HPDE6-E6E7 (cell line): ENCODE data around the gene ATP7A.

Experiments
- DNase-seq: peaks from one replicate; pipeline ENCODE4 v3.0.0; 2011; ENCODE audit warnings: missing footprints; ENCODE audit errors: extremely low spot score

ATP7A gene

DNA sequence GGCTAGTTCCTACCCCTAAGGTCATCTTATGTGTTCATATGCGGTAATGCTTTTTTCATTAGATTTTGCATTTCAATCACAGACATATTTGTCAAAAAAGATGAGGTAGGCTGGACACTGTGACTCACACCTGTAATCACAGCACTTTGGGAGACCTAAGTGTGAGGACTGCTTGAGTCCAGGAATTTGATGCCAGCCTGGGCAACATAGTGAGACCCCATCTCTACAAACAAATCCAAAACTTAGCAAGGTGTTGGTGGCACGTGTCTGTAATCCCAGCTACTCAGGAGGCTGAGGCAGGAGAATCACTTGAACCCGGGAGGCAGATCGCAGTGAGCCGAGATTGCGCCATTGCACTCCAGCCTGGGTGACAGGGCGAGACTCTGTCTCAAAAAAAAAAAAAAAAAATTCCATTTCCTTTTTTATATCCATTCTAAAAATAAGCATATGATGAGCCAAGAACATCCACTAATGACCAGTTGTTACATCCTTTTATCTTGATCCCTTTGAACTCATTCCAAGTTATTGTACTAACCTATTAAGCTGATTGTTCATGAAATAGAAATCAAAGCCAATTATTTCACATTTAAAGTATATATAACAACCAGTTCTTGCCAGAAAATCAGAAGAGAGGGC is 35.5 kb downstream of the ATP7A start:
- DNase-seq, result no peak

- DNase-seq, result no peak
Measured at GRCh38 chrX:77946571-77946970, 36.1 kb downstream of the ATP7A start.

GRCh38 chrX:77949840-77950239 is 39.3 kb downstream of the ATP7A start:
- no peak for DNase-seq

DNA sequence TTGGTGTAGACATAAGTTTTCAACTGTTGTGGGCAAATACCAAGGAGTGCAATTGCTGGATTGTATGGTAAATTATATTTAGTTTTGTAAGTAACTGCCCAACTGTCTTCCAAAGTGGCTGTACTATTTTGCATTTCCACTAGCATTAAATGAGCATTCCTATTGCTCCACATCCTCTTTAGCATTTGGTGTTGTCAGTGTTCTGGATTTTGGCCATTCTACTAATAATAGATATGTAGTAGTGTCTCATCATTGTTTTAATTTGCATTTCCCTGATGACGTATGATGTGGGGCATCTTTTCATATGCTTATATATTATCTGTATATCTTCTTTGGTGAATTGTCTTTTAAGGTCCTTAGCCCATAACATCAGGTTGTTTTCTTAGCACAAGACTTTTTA is 41.7 kb downstream of the ATP7A start:
- no peak for DNase-seq

GRCh38 chrX:77953302-77953701 is 42.8 kb downstream of the ATP7A start:
- DNase-seq, result no peak

- no peak for DNase-seq
Measured at GRCh38 chrX:77953708-77954107, 43.2 kb downstream of the ATP7A start.

GRCh38 chrX:77960567-77960966 is 50.1 kb downstream of the ATP7A start:
- no peak for DNase-seq

DNA sequence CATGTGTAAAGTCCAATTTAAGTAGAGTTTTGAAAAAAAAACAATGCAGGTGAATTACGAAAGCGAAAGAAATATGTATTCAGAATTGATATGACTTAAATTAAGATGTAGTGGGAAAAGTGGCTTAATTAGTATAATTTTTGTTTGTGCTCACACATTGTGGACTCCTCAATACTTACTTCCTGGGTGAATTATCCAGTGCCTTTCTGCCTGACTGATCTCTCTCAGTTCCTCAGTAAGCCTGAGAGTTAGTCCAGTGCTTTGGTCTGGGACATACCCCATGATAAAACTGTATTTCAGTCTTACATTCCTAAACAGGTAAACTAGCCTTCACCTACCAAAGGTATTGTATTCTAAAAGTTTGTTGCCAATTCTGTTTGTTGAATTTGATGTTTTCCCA is 50.6 kb downstream of the ATP7A start:
- DNase-seq, result no peak

DNA sequence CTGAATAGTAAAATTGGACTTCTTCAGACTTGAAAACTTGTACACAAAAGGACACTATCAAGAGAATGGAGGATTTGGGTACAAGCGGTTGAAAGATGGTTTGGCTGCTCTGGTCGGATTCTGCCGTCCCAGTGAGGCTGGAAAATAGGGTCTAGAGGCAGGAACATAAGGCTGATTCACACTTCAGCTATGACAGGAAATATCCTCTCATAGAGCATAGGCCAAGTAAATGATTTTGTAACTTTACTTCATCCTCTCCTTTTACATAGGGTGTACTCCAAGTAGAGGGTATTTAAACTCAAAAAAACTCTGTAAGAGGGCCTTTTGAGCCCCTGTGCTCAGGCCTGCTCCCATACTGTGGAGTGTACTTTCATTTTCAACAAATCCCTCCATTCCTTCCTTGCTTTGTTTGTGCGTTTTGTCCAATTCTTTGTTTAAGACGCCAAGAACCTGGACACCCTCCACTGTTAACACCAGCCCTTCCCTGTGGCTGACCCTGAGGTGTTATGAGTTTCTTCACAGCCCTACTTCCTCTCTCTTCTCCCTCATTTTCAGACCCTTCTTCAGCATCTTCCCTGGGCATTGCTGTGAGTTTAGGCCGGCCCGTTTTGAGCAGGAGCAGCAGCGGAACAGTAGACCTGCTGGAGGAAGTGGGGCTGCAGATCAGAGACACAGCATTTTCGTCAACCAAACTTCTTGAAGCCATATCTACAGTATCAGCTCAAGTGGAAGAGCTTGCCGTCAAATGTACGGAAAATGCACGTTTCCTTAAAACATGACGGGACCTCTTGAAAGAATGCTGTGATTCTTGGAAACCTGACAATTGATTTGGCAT is 51.8 kb downstream of the ATP7A start:
- DNase-seq, result no peak

DNA sequence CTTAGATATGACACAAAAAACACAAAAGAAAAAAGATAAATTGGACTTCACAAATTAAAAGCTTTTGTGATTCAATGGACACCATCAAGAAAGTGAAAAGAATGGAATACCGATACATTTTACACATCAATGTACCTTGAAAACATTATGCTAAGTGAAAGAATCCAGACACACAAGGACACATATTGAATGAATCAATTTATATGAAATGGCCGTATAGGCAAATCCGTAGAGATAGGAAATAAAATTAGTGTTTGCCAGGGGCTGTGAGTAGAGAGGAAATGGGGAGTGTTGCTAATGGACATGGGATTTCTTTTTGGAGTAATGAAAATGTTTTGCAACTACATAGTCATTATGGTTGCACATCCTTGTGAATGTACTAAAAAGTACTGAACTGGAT is 55.9 kb downstream of the ATP7A start:
- no peak for DNase-seq

GRCh38 chrX:77967631-77968030 is 57.1 kb downstream of the ATP7A start:
- no peak for DNase-seq

DNA sequence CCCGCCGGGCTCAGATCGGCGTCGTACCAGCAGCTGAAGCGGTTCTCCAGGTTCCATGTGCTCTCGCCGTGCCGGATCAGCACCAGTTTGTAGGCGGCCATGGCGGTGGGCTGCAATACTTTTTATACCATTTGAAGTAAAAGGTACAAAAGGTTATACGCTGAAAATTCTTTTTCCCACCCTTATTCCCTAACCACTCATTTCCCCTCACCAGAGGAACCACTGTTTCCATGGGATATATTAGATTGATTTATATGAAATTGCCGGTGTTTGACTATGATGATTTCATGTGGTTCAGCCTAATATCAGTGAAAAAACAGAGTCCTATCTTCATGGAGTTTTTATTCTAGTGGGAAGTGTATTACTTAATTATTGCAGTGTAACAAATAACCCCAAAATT is 59.0 kb downstream of the ATP7A start, which contains the start of gene PGAM4:
PGAM4 (minus strand) TSS at position 101 of the 400 bp plus-strand sequence; CDS start at position 101, 0 bp downstream.
- DNase-seq, result no peak

GRCh38 chrX:77975755-77976154 is 65.3 kb downstream of the ATP7A start:
- DNase-seq, result no peak

- no peak for DNase-seq
Measured at GRCh38 chrX:77977095-77977494, 66.6 kb downstream of the ATP7A start.

DNA sequence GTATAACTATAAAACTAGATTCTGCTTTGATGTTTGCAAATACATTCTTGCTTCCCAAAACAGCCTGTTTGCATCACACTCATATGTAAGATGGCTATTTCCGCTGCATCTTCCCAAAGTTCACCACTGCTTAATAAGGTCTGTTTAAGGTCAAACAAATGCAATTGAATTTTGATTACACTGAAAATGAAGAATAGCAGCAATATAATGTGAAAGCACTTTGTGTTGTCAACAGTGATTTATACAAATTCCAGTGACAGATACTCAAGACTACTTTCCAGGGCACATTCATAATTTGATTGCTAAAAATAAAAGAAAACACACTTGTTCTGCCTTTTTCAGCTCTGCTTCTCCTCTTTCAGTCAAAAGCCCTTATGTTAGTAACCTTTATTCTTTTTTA is 67.0 kb downstream of the ATP7A start:
- DNase-seq, result no peak

DNA sequence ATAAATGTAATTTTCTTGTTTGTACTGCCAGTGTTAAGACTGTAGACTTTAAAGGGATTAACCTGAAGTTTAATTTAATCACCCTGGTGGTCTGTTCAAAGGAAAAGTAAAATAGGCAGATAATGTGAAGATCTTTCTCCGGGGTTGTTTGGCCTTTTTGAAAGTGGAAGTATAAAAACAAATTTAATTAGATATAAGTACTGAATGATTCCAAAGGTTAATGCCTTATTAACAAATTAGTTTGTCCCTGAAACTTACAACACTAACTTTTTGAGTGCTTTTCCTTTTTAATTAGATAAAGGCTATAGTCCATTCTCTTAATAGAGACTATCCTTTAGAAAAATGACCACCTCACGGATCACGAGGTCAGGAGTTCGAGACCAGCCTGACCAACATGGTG is 69.4 kb downstream of the ATP7A start:
- DNase-seq, result no peak

DNA sequence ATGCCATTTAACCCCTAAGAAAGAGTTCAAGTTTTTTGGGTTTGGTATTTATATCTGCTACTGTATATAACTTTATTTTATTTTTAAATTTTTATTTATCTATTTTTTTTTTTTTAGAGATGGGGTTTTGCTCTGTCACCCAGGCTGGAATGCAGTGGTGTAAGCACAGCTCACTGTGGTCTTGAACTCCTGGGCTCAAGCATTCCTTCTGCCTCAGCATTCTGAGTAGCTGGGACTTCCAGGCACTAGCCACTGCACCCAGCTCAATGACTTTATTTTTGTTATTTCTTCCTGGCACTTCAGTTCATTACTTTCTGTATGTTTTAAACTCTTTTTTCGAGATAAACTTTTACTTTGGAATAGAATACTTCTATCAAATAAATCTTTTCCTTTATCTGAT is 101.4 kb downstream of the ATP7A start:
- no peak for DNase-seq

GRCh38 chrX:78019586-78020483 is 109.3 kb downstream of the ATP7A start:
- DNase-seq, result no peak

- DNase-seq, result peak; percentile 34
Measured at GRCh38 chrX:78024349-78025059, 114.0 kb downstream of the ATP7A start.

GRCh38 chrX:78027798-78028197 is 117.3 kb downstream of the ATP7A start:
- DNase-seq, result no peak

DNA sequence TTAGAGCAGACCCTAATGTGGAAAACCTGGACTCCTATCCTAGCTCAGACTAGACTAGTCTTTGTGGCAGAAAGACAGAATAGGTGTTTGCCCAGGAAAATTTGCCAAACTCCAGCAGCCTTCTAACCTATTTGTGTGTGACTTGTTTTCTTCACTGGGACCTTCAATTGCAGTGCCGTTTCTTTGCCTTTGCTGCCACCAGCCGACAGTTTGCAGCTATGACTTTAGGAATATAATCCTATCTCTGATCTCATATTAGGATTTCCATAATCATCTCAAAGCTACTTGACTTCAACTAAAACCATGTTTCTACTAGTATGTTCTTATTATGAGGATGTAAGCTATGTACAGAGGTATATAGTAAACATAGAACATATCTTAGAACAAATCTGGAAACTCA is 119.2 kb downstream of the ATP7A start:
- DNase-seq, result peak; percentile 33

DNA sequence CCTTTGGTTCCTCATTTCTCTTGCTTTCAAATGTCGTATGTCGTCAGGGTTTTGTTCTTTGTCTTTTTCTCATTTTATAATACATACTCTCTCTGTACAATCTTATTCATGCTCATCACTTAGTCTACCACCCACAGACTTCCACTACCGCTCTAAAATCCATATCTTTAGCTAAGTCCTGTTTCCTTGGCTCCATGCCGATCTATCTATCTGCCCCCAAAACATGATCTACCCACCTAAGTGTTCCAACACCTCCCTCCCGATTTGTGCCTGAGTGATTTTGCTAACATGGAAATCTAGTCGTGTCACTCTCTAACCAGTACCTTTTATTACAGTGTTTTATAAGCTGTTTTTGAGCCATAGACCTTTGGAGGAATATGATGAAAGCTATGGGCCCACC is 124.6 kb downstream of the ATP7A start:
- DNase-seq, result no peak
